DMS114 treated with DMSO at 0.1 percent for 48 hours (cell line): ENCODE data around the gene ABCG1.
"Not testable (repeated sequence)": the region's sequence is repeated elsewhere in the genome, so short reads cannot be mapped to it uniquely, and the experiment has no call there.

ENCODE experiments used
- DNase-seq: peaks from one replicate; lab custom pipeline; 2025; ENCODE audit not compliant: unreplicated experiment; lab: John Stamatoyannopoulos, UW

The ABCG1 gene

GRCh38 chr21:42289926-42290325 is 71.0 kb downstream of the ABCG1 start:
- DNase-seq = no peak

- no peak for DNase-seq
Measured at GRCh38 chr21:42290505-42290904, 71.6 kb downstream of the ABCG1 start.

GRCh38 chr21:42291003-42291750 is 72.2 kb downstream of the ABCG1 start:
- DNase-seq = no peak

GRCh38 chr21:42291751-42292562 is 73.0 kb downstream of the ABCG1 start:
- no peak for DNase-seq

- DNase-seq = not testable (repeated sequence)
Measured at GRCh38 chr21:42292563-42293142, 73.7 kb downstream of the ABCG1 start.

GRCh38 chr21:42293649-42294272 is 74.8 kb downstream of the ABCG1 start:
- no peak for DNase-seq

GRCh38 chr21:42294273-42294880 is 75.4 kb downstream of the ABCG1 start:
- no peak for DNase-seq

- no peak for DNase-seq
Measured at GRCh38 chr21:42295845-42296244, 76.9 kb downstream of the ABCG1 start.

- DNase-seq = no peak
Measured at GRCh38 chr21:42296501-42296900, 77.6 kb downstream of the ABCG1 start.

GRCh38 chr21:42297377-42297776 is 78.4 kb downstream of the ABCG1 start:
- DNase-seq = no peak

- DNase-seq = no peak
Measured at GRCh38 chr21:42298237-42298636, 79.3 kb downstream of the ABCG1 start.

GRCh38 chr21:42298657-42299056 is 79.7 kb downstream of the ABCG1 start:
- DNase-seq = no peak

- no peak for DNase-seq
Measured at GRCh38 chr21:42299324-42300044, 80.5 kb downstream of the ABCG1 start.

- DNase-seq = no peak
Measured at GRCh38 chr21:42300045-42300583, 81.2 kb downstream of the ABCG1 start.

- DNase-seq = no peak
Measured at GRCh38 chr21:42300956-42301355, 82.0 kb downstream of the ABCG1 start.

- no peak for DNase-seq
Measured at GRCh38 chr21:42301371-42302075, 82.6 kb downstream of the ABCG1 start.

- no peak for DNase-seq
Measured at GRCh38 chr21:42302076-42302650, 83.2 kb downstream of the ABCG1 start.

- no peak for DNase-seq
Measured at GRCh38 chr21:42302794-42303193, 83.9 kb downstream of the ABCG1 start.

- DNase-seq = no peak
Measured at GRCh38 chr21:42303443-42303842, 84.5 kb downstream of the ABCG1 start.
